GM13977 (cell line): ENCODE measurements around the gene BMPER.

Experiments used
- DNase-seq: peaks from one replicate; pipeline ENCODE4 v3.0.0; 2012; ENCODE audit warnings: low spot score
- in situ Hi-C: fragments of 300-500 bp; cut with MboI; formaldehyde crosslinking; loops from one replicate; pipeline ENCODE4 v1.12.0; 2022; ENCODE audit warnings: low sequenced_read_pairs, low pct_unique_long_range_greater_than_20kb, mixed read lengths, inconsistent platforms; ENCODE audit not compliant: unreplicated experiment
- TF ChIP-seq, protein P1 (sequence below): IDR thresholded peaks from 2 replicates; pipeline ENCODE4 v1.5.1; 2012; ENCODE audit warnings: mild to moderate bottlenecking, control low read depth; ENCODE audit not compliant: insufficient read depth; ENCODE audit errors: extremely low read depth, missing control alignments

BMPER gene

DNA sequence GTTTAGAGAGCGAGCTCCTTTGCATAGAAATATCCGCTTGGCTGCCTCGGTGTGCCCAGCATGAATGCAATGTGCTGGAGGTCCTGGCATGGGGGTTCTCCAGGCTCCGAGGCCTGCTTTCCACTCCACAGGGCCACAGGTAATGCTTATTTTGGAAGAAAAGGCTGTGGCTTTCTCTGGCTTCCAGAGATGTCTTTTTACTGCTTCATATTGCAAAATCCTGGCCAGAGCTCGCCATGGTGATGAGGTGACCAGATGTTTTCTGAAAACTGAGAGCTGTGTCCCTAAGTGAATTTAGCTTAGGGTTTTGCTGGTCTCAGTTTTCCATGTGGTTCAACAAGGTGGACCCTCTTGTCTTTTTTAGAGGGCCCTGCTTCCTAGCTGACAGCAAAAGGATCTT is 65.2 kb downstream of the BMPER start:
- TF ChIP-seq, protein P1, sequence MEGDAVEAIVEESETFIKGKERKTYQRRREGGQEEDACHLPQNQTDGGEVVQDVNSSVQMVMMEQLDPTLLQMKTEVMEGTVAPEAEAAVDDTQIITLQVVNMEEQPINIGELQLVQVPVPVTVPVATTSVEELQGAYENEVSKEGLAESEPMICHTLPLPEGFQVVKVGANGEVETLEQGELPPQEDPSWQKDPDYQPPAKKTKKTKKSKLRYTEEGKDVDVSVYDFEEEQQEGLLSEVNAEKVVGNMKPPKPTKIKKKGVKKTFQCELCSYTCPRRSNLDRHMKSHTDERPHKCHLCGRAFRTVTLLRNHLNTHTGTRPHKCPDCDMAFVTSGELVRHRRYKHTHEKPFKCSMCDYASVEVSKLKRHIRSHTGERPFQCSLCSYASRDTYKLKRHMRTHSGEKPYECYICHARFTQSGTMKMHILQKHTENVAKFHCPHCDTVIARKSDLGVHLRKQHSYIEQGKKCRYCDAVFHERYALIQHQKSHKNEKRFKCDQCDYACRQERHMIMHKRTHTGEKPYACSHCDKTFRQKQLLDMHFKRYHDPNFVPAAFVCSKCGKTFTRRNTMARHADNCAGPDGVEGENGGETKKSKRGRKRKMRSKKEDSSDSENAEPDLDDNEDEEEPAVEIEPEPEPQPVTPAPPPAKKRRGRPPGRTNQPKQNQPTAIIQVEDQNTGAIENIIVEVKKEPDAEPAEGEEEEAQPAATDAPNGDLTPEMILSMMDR, result no peak
- in situ Hi-C loops, result no loop called here
- DNase-seq, result no peak

DNA sequence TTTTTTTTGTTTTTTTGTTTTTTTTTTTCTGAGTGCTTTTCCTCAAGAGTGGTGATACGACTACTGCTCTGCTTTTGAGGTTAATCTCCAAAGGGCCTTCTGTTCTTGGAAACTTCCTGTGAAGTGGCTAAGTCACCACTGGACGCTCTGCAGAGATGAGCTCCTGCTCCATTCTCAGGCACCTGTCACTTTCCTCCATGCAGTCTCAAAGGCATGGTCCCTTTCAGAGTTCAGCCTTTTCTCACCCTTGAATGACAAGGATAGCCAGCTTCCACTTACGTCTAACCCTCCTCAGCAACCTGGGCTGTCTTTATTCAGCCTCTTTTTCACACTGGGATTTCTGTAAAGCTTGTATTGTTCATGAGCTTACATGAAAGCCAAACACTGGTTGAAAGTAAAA is 65.8 kb downstream of the BMPER start:
- TF ChIP-seq, protein P1, result no peak
- no peak for DNase-seq
- in situ Hi-C loops, result no loop called here

DNA sequence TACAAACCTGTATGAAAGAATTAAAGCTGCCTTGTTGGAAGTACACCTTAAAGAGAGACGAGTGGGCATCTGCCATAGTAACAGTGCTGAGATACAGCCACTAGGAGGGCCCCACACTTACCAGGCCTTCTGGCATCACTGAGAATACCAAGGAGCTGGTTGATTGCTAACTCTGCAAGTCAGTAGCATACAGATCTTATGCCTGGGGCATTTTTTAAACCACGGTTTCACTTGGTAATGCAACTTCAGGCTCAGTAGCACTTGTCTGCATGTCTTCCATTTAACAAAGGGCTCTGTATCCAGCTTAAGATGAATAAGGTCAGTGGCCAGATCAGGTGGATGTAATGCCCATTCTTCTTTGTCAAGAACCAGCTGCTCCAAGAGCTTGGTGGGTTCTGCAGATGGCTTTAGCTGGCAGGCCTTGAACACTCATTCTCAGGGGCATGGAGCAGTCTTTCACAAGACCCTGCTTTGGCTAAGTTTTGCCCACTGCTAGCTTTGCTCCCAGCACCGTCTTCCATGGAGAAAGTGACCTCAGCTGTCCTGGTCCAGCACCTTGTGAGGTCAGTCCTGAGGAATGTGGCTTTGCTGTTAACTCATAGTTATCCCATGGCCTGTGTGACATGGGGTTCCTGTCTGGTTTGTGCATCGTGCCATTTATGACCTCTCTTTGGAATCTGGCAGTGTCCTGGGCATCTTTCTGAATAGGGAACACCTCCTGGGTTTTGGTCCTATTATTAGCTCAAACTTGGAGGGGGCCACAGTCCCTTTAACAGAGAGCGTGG is 68.1 kb downstream of the BMPER start:
- in situ Hi-C loops, result no loop called here
- DNase-seq, result no peak

DNA sequence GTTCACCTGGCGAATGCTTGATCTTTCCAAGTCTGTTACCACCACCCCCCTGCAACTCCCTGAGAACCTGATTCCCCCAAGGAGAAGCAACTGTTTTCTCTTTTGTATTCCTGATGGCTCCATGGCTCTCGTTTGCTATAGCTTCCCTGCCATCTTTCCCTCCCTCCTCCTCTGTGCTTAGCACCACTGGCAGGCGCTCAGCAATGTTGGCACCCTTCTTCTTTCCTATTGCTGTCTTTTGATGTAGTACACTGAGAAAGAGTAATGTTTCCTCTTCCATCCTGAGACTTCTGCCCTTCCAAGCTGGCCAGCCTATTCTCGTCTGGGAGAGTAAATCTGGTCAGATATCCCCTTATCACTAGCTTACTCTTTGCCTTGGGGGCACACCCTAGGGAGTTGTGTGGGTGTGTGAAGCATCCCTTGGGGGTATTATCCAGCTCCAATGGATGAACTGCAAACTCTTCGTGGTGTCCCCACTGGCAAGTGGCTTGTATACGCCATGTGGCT is 74.0 kb downstream of the BMPER start:
- TF ChIP-seq, protein P1, result no peak
- DNase-seq, result no peak
- in situ Hi-C loops, result no loop called here

More for the DNA sequence above, 68.1 kb downstream of the BMPER start:
- TF ChIP-seq, protein P1, result no peak

DNA sequence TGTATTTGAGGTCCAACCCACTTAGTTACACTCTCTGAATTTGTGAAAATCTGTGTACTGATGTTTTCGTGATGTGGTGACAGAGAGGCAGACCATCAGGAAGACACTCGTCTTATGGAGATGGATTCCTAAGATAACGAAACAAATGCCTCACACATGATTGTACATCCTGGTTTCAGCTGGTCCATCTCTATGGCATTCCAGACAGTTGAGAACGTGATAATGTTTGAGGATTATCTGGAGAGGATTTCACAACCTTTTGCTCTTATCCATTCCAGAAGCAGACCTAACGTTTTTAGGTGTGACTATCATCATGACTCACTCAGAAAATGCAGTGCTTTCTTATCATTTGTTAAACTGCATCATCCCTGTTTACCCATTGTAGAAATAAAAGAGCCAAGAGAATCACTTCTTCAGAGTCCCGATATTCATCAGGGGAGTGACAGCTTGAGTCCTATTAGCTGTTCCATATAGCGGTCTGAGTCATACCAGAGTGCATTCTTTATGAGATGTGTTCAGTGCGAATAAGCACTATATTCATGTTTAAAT is 74.5 kb downstream of the BMPER start:
- in situ Hi-C loops, result no loop called here
- TF ChIP-seq, protein P1, result no peak
- no peak for DNase-seq

DNA sequence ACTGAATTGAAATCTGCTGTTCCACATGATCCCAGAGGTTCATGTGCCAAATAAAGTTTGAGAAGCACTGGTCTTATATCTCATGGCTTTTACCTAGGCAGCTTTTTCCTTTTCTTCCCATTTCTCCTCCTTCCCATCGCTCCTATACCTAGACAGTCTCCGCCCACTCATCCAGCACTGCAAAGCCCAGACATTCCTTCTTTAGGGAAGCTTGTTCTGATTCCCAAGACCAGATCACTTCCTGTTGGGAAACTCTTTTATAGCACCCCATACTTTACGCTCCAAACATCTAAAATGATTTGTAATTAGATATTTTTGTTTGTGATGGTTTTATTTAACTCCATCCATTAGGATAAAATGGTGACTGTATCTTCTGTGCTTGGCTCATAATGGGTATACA is 75.9 kb downstream of the BMPER start:
- TF ChIP-seq, protein P1, result no peak
- no peak for DNase-seq
- in situ Hi-C loops, result no loop called here
